HG02840 (cell line): Measurements from ENCODE around the gene SP7.
"Not testable (repeated sequence)": the region's sequence is repeated elsewhere in the genome, so short reads cannot be mapped to it uniquely, and the experiment has no call there.

Source experiments
- ATAC-seq: cut with Tn5 transposase; IDR thresholded peaks from one replicate; pipeline ENCODE4 v1.9.1; 2021; ENCODE audit warnings: mild to moderate bottlenecking, moderate library complexity, moderate number of reproducible peaks; ENCODE audit not compliant: unreplicated experiment, low FRiP score

The SP7 gene

DNA sequence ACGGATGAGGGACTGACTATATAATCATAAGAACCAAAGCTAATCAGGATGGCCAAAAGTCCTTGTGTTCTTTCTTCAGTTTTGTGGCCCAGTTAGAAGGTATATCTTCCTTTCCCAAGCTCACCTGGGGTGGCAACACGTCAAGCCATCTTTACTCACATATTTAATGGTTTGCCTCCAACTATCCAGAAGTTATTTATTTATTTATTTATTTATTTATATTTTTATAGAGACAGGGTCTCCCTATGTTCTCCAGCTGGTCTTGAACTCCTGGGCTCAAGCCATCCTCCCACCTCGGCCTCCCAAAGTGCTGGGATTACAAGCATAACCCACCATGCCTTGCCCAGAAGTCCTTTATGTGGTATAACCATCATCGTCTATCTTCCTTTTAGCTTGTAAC, 11.8 kb upstream of the SP7 start:
- no peak for ATAC-seq

DNA sequence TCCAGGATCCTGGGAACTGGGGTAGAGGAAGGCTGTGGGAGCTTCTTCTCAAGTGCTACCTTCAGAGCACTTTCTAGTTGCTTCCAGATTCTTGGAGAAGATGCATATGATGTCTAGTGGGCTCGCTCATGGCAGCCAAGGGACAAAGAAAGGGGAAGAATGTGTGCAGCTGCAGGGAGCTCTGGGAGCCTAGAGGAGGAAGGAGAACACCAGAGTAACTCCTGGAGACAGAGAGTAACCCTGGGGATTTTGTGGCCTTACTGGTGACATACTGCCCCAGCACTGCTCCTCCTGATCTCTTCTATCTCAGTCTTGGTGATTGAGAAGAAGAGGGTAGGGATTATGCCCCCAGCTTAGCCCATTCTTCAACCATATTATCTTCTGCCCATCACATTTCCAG, 10.3 kb upstream of the SP7 start:
- no peak for ATAC-seq

DNA sequence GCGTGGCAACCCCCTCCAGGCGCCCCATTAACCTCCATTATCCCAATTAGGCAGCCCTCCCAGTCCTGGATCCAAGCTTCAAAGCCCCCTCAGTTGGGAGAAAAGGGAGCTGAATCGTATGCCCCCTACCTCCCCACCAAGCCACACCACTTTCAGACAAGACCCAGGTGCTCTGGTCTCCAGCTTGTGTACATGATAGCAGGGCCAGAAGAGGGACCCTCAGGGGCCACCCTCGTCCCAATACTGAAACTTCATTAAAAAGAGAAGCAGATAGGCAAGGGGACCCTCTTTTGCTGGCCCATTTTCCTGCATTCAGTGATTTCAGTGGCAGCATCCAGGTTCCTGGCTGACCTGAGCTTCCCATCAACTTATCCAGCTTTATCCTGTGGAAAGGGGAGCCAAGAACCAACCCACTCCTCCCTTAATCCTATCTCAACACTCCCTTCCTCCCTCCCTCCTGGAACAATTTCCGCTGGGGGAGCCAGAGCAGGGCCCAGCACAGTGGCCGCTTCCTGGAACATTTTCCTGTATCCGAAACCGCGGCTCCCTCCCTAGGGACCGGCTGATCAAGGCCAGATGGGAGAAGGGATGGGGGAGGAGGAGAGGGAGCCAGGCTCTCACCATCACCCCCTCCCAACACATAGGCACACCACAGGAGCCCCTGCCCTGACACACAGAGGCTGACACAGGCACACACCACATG, 9.5 kb upstream of the SP7 start:
- no peak for ATAC-seq

DNA sequence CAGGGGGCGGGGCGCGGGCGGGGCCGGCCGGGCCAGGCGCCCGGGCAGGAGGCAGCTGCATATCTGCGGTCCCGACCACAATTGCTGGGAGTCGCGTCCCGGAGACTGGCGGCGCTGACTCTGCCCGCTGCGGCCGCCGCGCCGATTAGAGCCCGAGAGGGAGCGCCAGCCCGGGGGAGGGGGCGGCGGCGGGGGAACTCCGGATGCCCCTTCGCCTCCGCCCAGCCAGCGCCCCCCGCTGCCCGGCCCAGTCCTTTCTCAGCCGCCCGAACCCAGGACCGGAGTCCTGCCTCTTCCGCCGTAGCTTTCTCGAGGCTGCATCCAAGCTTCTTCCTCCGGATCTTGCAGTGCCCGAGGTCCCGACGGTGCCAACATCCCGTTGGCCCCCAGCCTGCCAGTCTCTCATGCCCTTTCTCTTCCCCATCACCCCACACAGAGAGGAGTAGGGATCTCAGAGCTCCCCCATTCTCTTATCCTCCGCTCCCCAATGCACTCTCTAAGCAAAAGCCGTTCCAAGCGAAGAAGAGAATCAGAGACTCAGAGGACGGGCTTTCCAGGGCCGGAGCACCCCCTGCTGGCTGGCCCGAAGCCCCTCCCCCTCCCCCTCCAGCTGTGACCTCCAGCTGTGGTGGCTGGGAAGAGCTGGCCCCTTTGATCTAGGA, 8.8 kb upstream of the SP7 start:
- no peak for ATAC-seq

DNA sequence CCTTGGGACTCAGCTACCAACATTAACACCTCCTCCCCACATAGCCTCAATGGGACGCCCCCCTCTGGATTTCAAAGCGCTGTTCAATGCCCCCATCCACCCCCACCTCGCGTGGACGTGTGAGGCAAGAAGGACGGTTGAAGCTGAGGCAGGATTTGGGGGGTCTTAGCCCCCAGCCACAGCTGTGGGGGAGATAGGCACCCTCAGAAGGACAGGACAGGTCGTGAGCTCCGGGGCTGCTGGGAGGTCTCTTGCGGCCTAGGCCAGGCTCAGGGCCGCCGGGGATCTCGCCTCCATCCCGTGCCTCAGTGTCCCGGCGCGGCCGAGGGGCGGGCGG, 8.3 kb upstream of the SP7 start:
- no peak for ATAC-seq

DNA sequence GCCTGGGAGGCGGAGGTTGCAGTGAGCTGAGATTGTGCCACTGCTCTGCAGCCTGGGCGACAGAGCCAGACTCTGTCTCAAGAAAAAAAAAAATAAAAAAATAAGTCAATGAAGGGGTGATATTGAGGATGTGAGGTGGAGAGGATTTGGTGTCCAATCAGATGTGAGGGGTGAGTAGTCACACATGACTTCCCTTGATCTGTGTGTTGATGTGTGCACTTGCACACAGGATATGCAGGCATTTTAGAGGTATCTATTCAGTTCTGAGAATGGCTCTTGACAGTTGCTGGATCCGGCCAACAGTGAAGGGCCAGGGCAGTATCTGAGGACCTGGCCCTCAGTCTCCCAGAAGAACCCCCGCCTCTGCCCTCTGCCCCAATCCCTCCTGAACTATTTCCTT, 7.8 kb upstream of the SP7 start:
- ATAC-seq: no peak

DNA sequence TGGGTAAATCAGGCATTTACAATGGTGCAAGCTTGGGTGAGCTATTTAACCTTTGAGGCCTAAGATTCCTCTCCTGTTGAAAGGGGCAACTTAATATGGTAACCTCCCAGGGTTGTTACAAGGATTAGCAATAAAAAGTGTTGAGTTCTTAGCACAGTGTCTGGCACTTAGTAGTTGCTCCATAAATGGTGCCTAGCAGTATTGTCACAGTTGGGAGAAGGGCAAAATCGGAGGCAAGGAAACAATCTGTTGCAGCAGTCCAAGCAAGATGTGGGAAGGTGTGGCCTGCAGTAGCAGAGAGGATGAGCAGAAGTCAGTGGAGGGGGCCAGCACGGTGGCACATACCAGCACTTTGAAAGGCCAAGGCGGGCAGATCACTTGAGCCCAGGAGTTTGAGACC, 7.3 kb upstream of the SP7 start:
- no peak for ATAC-seq

DNA sequence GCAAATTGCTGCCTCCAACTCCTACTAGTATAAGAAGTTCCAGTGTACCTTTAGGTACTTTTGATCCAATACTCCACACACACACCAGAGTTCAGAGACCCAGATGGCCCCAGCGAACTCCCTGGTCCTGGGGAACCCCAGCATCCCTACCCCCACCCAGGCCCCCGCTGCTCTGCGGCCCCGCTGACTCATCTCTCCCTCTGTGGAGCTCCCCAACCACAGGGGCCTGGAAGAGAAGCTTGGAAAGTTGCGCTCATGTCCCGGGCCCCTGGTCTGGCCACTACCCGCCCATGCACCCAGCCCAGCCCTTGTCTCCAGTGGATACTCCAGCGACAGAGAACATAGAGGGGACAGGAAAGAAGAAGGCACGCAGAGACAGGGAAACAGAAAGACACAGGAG, 4.2 kb upstream of the SP7 start:
- no peak for ATAC-seq

DNA sequence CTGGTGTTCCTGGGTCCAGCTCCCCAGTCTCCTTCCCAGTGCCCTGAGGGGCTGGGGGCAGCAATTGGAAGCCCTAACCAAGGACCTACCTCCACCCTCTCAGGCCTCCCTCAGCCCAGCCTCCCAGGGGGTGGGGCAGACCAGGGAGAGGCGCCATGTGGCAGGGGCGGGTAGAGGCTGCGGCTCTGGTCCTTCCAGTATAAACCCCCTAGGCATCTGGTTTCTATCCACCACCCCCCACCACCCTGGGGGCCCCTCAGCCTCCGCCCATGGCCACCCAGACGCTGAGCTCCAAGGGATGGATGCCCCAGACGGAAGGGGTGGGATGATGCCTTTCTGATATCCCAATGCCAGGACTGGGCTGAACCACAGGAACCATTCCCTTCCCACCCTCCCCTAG, 2.8 kb upstream of the SP7 start:
- no peak for ATAC-seq

DNA sequence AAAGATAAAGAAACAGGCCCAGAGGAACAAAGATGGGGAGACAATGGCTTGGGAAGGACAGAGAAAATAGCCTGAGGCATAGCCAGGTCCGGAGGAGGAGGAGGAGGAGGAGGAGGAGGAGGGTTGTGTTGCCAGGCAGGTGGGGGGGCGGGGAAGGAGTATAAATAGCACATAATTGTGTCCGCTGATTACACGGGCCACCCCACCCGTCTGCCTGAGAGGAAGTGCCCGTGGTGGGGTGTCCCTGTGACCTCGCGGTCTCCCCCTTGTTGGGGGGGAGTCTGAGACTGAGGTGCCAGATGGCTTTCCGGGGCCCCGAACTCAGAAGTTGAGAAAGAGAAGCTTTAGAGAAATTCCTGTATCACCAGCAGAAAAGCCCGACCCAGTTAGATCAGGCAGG, 1.9 kb upstream of the SP7 start:
- ATAC-seq: no peak

DNA sequence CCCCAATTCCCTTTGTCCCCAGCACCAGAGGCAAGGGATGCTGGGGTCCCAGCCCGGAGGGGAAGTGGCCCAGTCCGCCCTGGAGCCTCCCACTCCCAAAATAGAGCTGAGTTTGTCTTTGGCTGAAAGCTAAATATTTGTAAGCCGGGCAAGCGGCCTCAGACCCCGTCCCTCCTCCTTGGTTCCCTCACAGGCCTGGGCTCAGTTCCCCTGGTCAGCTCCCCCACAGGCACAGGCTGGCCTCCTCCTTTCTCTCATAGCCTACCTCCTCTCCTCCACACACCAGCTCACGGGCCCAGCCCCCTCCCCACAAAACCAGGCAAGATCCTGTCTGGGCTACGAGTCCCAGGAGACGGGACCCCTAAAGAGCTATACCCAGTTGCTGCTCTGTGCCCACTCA, 1.3 kb downstream of the SP7 start:
- ATAC-seq: no peak

DNA sequence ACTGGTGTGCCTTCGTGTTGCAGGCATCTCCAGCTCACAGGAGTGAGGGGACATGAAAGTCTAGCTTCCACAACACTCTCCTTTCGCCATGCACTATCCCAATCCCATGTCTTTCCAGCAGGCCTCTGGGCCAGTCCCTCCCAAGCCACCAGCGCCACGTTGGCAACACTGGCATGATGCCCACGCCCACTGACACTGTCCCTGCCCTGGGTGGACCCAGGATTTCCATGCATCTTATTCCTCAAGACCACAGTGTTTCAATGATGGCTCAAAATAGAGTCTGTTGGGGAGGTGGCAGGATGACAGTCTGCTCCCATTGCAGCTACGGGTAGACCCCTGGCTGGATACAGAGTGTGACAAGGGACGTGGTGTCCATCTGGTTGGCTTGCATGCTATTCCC, 2.3 kb downstream of the SP7 start:
- ATAC-seq: no peak

DNA sequence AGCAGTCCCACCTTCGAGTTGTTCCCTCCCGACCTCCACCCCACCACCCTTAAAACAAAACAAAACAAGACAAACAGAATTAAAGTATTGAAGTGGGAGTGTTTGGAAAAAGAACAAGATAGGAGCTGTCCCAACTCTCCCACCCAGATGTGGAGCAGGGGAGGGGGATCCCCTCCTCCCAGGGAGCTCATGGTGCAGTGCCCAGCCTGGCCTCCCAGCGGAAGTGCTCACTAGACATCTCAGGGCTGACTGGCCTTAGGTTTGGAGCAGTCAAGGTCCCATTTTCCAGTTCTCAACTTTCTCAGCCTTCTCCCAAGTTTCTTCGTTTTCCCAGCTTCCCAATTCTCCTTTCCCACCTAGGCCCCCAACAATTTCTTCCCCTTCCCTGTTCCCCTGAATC, 2.9 kb downstream of the SP7 start:
- ATAC-seq: no peak

DNA sequence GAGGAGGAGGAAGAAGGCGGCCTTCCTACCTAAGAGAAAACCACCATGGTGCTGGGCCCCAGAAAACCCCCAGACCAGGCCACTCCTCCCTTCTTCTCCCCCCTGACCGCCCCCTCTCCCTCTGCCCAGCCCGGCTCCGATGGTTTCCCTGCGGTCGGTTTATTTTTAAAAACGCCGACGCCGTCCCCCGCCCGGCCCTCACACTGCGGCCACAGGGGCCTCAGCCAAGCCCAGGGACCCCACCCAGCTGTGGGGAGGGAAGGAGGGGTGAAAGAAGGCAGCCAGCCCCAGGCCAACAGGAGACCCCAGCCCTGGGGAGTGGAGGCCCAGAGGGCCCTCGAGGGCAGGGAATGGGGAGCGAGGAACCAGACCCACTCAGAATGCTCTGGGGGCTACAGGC, 3.4 kb downstream of the SP7 start:
- ATAC-seq: no peak

DNA sequence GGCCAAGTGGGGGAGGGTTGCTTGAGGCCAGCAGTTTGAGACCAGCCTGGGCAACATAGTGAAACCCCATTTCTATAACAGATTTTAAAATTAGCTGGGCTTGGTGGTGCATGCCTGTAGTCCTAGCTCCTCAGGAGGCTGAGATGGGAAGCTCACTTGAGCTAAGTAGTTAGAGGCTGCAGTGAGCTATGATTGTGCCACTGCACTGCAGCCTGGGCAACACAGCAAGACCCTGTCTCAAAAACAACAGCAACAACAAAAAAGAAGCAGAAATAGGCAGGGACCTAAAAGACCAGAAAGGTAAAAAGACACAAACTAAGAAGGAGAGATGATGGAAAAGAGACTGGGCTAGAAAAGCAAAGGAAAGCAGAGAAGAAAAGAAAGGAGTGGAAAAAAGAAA, 3.8 kb downstream of the SP7 start:
- not testable (repeated sequence) for ATAC-seq

DNA sequence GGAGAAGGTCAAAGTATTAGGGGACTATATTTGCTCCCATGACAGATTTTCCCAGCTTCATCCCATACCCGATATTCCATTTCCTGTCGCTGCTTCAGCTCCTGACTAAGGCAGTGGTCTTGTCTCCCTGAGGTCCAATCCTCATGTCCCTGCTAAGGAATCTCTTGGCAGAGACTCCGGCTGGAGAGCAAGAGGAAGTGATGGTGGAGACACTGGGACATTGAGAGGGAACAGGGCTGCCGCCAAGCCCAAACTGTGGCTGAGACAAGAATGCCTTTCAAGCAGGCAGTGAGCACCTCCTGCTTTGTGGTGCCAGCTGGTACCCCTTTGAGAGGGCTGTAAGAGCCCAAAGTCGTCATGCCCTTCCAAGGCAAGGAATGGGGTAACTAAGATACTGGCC, 5.5 kb downstream of the SP7 start:
- no peak for ATAC-seq

DNA sequence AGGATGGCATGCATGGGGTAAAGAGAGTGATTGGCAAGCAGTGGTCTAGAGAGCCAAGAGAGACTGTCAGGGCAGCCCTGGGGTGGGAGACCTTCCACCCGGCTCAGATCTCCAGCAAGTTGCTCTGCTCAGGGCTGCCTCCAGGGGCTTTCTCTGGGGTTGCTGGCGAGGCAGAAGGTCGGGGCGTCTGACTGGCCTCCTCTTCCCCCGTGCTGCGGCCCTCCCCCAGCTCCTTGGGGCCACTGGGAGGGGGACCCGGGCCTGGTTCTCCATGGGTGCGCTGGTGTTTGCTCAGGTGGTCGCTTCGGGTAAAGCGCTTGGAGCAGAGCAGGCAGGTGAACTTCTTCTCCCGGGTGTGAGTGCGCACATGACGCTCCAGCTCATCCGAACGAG, 8.1 kb downstream of the SP7 start:
- ATAC-seq: no peak

DNA sequence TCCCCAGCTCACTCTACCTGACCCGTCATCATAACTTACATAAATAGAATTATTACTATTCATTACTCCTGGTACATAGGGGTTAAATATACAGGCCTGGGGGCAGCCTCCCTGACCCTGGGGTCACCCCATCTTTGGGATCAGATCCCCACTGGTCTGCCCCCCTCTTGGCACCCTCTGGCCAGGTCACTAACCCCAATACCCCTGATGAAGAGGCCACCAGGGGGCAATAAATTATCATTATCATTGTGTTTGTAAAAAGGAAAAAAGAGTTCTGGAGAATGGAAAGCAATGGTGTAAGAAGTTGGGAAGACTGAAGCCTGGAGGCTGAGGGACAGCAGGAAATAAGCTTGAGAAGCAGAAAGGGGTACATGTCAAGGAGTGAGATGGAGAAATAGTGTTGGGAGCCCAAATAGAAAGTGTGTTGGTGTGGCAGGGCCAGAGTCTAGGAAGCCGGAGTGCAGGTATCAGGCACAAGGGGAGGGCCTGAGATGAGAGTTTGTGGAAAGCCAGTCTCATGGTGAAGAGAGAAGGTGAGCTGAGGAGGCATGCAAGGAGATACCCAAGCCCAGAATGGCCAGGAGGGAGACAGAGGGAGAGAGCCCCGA, 8.6 kb downstream of the SP7 start:
- ATAC-seq: no peak

DNA sequence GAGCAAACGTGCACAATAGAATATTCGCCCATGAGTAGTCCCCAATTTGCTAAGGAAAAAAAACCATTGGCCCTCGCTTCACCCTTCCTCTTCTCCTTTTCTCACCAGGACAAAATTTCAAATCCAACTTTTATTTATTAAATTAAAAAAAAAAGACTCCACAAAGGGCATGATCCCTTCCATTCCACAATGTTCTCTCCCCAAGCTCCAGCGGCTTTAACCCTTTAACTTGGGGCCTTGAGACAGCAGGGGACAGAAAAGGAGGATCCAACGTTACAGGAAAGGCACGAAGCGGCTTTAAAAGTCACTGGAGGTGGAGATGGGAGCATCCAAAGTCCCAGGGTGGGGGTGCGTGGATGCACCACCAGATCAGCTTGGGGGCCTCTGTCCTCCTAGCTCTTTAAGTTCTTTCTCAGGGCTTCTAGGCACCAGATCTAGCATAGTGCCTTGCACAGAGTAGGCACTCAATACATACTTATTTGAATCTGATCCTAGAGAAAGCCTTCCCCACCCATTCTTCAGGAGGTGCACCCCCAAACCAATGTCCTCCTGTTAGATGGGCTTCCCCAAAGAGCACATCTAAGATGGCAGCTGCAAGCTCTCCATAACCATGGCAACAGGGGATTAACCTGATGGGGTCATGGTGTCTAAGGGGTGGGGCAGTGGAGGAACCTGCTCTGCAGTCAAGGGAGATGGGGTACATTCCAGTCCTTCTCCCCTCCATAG, 9.5 kb downstream of the SP7 start:
- no peak for ATAC-seq

DNA sequence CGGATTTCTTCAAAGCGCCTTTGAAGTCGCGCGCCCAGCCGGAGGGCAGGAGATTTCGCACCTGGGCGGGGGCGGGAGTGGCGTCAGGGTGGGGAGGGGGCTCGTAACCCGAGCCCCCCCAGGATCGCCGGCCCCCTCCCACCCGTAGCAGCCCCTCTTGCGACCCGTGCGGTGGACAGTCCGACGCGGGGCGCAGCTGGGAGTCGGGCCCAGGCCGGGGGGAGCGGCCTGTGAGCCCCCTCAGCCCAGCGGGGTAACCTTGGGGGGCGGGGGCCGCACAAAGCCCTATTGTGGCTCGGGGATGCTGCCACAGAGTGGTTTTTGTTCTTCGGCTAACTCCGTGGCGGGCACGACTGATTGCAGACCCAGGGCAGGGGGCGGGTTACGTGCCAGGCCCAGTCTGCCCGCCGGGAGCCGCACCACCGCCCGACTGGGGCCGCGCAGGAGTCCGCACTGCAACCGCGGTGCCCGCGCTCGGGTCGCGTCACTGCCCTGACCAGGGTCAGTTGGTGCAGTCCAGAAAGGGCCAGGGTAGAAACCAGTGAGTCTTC, 10.6 kb downstream of the SP7 start:
- ATAC-seq: no peak

DNA sequence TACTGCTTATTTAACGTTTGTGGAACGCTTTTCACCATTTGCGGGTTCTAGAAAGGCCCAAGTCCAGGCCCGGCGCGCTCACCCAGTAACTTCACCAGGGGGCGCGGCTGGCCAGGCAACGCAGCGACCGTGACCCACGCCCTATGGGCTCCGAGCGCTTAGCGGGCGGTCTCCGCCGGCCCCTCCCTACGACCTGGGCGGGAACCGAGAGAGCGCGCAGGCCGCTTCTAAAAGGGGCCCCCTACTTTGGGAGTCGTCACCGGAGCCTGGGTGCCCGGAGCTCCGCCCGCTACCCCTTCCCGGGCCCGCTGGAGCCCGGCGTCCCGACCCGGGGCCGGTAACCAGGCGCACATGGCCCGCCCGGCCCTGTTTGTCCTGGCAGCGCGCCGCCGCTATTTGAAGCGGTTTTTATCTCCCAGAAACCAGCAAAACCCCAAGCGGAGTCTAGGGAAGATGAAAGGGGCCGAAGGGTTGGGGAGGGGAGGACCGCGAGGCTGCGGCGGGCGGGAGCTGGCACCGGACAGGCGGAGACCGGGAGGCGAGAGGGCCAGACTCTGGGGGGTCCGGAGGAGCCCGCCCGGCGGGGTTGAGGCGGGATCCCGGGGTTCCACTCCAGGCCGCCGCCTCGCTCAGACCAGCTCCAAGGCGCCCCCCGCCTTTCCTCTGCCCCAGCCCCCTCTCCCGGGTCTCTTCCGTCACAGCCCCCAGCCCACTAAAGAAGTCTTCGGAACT, 11.2 kb downstream of the SP7 start:
- ATAC-seq: peak; percentile 41
